ENCODE measurements around the gene ETV3.

The ETV3 gene

GRCh38 chr1:157090196-157090647, 48.0 kb downstream of the ETV3 start:
- peak; percentile 59 for DNase-seq

- no peak for DNase-seq
These were observed 48.4 kb downstream of the ETV3 start for GRCh38 chr1:157089789-157090188.

GRCh38 chr1:157088607-157089006, 49.6 kb downstream of the ETV3 start:
- no peak for DNase-seq

GRCh38 chr1:157087030-157087429, 51.2 kb downstream of the ETV3 start:
- DNase-seq, result no peak

- no peak for DNase-seq
These were observed 51.9 kb downstream of the ETV3 start for GRCh38 chr1:157086299-157086698.

GRCh38 chr1:157085421-157085820, 52.8 kb downstream of the ETV3 start:
- peak; percentile 92 for DNase-seq

- no peak for DNase-seq
These were observed 53.5 kb downstream of the ETV3 start for GRCh38 chr1:157084720-157085119.

GRCh38 chr1:157081707-157082106, 56.5 kb downstream of the ETV3 start:
- DNase-seq, result no peak

GRCh38 chr1:157080714-157081113, 57.5 kb downstream of the ETV3 start:
- no peak for DNase-seq

- DNase-seq, result no peak
These were observed 60.8 kb downstream of the ETV3 start for GRCh38 chr1:157077394-157077793.

GRCh38 chr1:157073944-157074685, 64.1 kb downstream of the ETV3 start:
- peak; percentile 36 for DNase-seq

All from MV-4-11 (cell line).